Mesendoderm (in vitro differentiated cells): Measurements from ENCODE around the gene SEC11C.

Experiments used
- DNase-seq: peaks from one replicate; pipeline ENCODE4 v3.0.0; 2013
- H2AK5ac ChIP-seq: 2 replicates; pipeline ENCODE4 v1.6.1; 2013; ENCODE audit warnings: low read length, inconsistent platforms
- H2BK120ac ChIP-seq: 2 replicates; pipeline ENCODE4 v1.6.1; 2013; ENCODE audit warnings: low read depth, mild to moderate bottlenecking, low read length, moderate library complexity, mixed read lengths
- H2BK15ac ChIP-seq: replicated peaks from 2 replicates; pipeline ENCODE4 v1.6.1; 2013; ENCODE audit warnings: low read depth, mild to moderate bottlenecking, moderate library complexity
- H2BK5ac ChIP-seq: 2 replicates; pipeline ENCODE4 v1.6.1; 2013; ENCODE audit warnings: low read length, inconsistent platforms
- H3K18ac ChIP-seq: 2 replicates; pipeline ENCODE4 v1.6.1; 2013; ENCODE audit warnings: mild to moderate bottlenecking, low read length, mixed read lengths
- H3K23ac ChIP-seq: one replicate; pipeline ENCODE4 v1.6.1; 2013; ENCODE audit warnings: low read length
- H3K27ac ChIP-seq: 2 replicates; pipeline ENCODE4 v1.5.1; 2013; ENCODE audit warnings: low read depth, mild to moderate bottlenecking, inconsistent platforms, low read length, moderate library complexity
- H3K27me3 ChIP-seq: 2 replicates; pipeline ENCODE4 v1.6.1; 2013; ENCODE audit warnings: low read length, control low read depth, mild to moderate bottlenecking, inconsistent platforms; ENCODE audit not compliant: insufficient read depth, poor library complexity
- H3K36me3 ChIP-seq: 2 replicates; pipeline ENCODE4 v1.6.1; 2013; ENCODE audit warnings: low read length, inconsistent platforms; ENCODE audit not compliant: control insufficient read depth, insufficient read depth
- H3K4ac ChIP-seq: one replicate; pipeline ENCODE4 v1.6.1; 2013; ENCODE audit warnings: low read depth, mild to moderate bottlenecking, low read length, moderate library complexity
- H3K4me1 ChIP-seq: 2 replicates; pipeline ENCODE4 v1.6.1; 2013; ENCODE audit warnings: low read depth, low read length, inconsistent platforms; ENCODE audit not compliant: control insufficient read depth
- H3K4me2 ChIP-seq: 2 replicates; pipeline ENCODE4 v1.6.1; 2013; ENCODE audit warnings: low read length
- H3K4me3 ChIP-seq: 2 replicates; pipeline ENCODE4 v1.5.1; 2013; ENCODE audit warnings: mild to moderate bottlenecking, low read length
- H3K56ac ChIP-seq: one replicate; pipeline ENCODE4 v1.6.1; 2013; ENCODE audit warnings: low read length
- H3K79me1 ChIP-seq: 2 replicates; pipeline ENCODE4 v1.6.1; 2013; ENCODE audit warnings: low read length, inconsistent platforms
- H3K79me2 ChIP-seq: 2 replicates; pipeline ENCODE4 v1.6.1; 2013; ENCODE audit warnings: mild to moderate bottlenecking, low read length; ENCODE audit not compliant: control insufficient read depth, insufficient read depth
- H3K9ac ChIP-seq: 2 replicates; pipeline ENCODE4 v1.6.1; 2013; ENCODE audit warnings: low read length, inconsistent platforms
- H4K5ac ChIP-seq: one replicate; pipeline ENCODE4 v1.6.1; 2013; ENCODE audit warnings: low read length
- H4K8ac ChIP-seq: one replicate; pipeline ENCODE4 v1.6.1; 2013; ENCODE audit warnings: low read depth, mild to moderate bottlenecking, control low read depth, low read length, moderate library complexity
- WGBS: extraction: QIAGEN DNeasy Blood & Tissue Kit; methylation state at CpG from one replicate; pipeline ENCODE4 v1.1.7; 2013; ENCODE audit warnings: low lambda C conversion rate, missing lambda C conversion rate; ENCODE audit not compliant: insufficient coverage; ENCODE audit errors: extremely low coverage; 5-methylcytosine and 5-hydroxymethylcytosine counted together

SEC11C gene

GRCh38 chr18:59149007-59149406 lies 9.3 kb downstream of the SEC11C start:
- Histone ChIP-seq H3K27ac (no peak overlapping the region), H3K18ac (no peak overlapping the region)
- WGBS, result no CpG with 5 or more reads among the region's 2 CpGs

GRCh38 chr18:59149416-59149815 lies 9.7 kb downstream of the SEC11C start:
- Histone ChIP-seq H3K4me2 (no peak overlapping the region), H2BK120ac (no peak overlapping the region), H3K36me3 (no peaks in the 10 kb centered on the region), H3K4ac (no peak overlapping the region), H3K23ac (no peak overlapping the region), H3K4me3 (no peak overlapping the region), H4K8ac (no peak overlapping the region), H3K56ac (no peak overlapping the region), H4K5ac (no peak overlapping the region), H3K4me1 (no peaks in the 10 kb centered on the region), H2BK15ac (no peak overlapping the region), H3K18ac (no peak overlapping the region), H3K79me1 (peaks cover 2% of the 10 kb centered on the region), H3K79me2 (no peaks in the 10 kb centered on the region), H3K27ac (no peak overlapping the region), H2AK5ac (no peak overlapping the region), H2BK5ac (no peak overlapping the region), H3K9ac (no peak overlapping the region), H3K27me3 (no peaks in the 10 kb centered on the region)
- no CpG with 5 or more reads among the region's 8 CpGs for WGBS
- DNase-seq, result no peak

More at GRCh38 chr18:59149007-59149406, 9.3 kb downstream of the SEC11C start:
- Histone ChIP-seq H2AK5ac (no peak overlapping the region), H3K79me2 (no peaks in the 10 kb centered on the region), H3K4me3 (no peak overlapping the region), H2BK120ac (no peak overlapping the region), H3K4me1 (no peaks in the 10 kb centered on the region), H3K4ac (no peak overlapping the region), H4K5ac (no peak overlapping the region), H4K8ac (no peak overlapping the region), H3K56ac (no peak overlapping the region), H2BK5ac (no peak overlapping the region), H3K9ac (no peak overlapping the region), H3K27me3 (no peaks in the 10 kb centered on the region), H3K4me2 (no peak overlapping the region), H3K23ac (no peak overlapping the region), H2BK15ac (no peak overlapping the region), H3K36me3 (no peaks in the 10 kb centered on the region), H3K79me1 (peaks cover 2% of the 10 kb centered on the region)
- no peak for DNase-seq

- Histone ChIP-seq H3K27me3 (no peaks in the 10 kb centered on the region), H3K79me1 (peaks cover 2% of the 10 kb centered on the region), H4K5ac (no peak overlapping the region), H2BK15ac (no peak overlapping the region), H3K9ac (no peak overlapping the region), H2BK120ac (no peak overlapping the region), H3K4ac (no peak overlapping the region), H3K4me1 (no peaks in the 10 kb centered on the region), H2BK5ac (no peak overlapping the region), H3K36me3 (no peaks in the 10 kb centered on the region), H3K18ac (no peak overlapping the region), H4K8ac (no peak overlapping the region), H3K56ac (no peak overlapping the region), H3K4me2 (no peak overlapping the region), H3K79me2 (no peaks in the 10 kb centered on the region), H3K23ac (no peak overlapping the region), H2AK5ac (no peak overlapping the region), H3K27ac (no peak overlapping the region), H3K4me3 (no peak overlapping the region)
- no CpG with 5 or more reads among the region's 11 CpGs for WGBS
- DNase-seq, result peak; percentile 21
These were observed 10.6 kb downstream of the SEC11C start for GRCh38 chr18:59150236-59150635.

- Histone ChIP-seq H3K36me3 (peaks cover 2% of the 10 kb centered on the region), H2BK5ac (no peak overlapping the region), H3K79me1 (no peaks in the 10 kb centered on the region), H3K56ac (no peak overlapping the region), H2BK120ac (no peak overlapping the region), H3K18ac (no peak overlapping the region), H2BK15ac (no peak overlapping the region), H2AK5ac (no peak overlapping the region), H3K4me3 (no peak overlapping the region), H3K9ac (no peak overlapping the region), H3K27ac (no peak overlapping the region), H3K27me3 (no peaks in the 10 kb centered on the region), H3K23ac (no peak overlapping the region), H3K4me1 (no peaks in the 10 kb centered on the region), H3K4ac (no peak overlapping the region), H3K79me2 (no peaks in the 10 kb centered on the region), H3K4me2 (no peak overlapping the region), H4K8ac (no peak overlapping the region), H4K5ac (no peak overlapping the region)
- no CpG with 5 or more reads among the region's 2 CpGs for WGBS
- no peak for DNase-seq
These were observed 15.5 kb downstream of the SEC11C start for GRCh38 chr18:59155153-59155552.

- no peak overlapping the region for H2BK15ac ChIP-seq
- no peak overlapping the region for H4K8ac ChIP-seq
- no peak overlapping the region for H3K23ac ChIP-seq
- WGBS, result no CpG with 5 or more reads among the region's 3 CpGs
- no peak overlapping the region for H3K4me3 ChIP-seq
- no peak overlapping the region for H4K5ac ChIP-seq
- no peak overlapping the region for H3K27ac ChIP-seq
- H2BK5ac ChIP-seq, result no peak overlapping the region
- H3K4ac ChIP-seq, result no peak overlapping the region
- no peak overlapping the region for H3K18ac ChIP-seq
- DNase-seq, result no peak
- H3K4me1 ChIP-seq, result no peaks in the 10 kb centered on the region
- H3K56ac ChIP-seq, result no peak overlapping the region
- H3K27me3 ChIP-seq, result no peaks in the 10 kb centered on the region
- no peaks in the 10 kb centered on the region for H3K79me2 ChIP-seq
- no peaks in the 10 kb centered on the region for H3K79me1 ChIP-seq
- H2AK5ac ChIP-seq, result no peak overlapping the region
- H3K9ac ChIP-seq, result no peak overlapping the region
- H3K4me2 ChIP-seq, result no peak overlapping the region
- H2BK120ac ChIP-seq, result no peak overlapping the region
- H3K36me3 ChIP-seq, result peaks cover 2% of the 10 kb centered on the region
These were observed 16.6 kb downstream of the SEC11C start for GRCh38 chr18:59156316-59156715.

GRCh38 chr18:59159265-59159664 lies 19.6 kb downstream of the SEC11C start:
- no peak overlapping the region for H2AK5ac ChIP-seq
- H3K18ac ChIP-seq, result no peak overlapping the region
- no peaks in the 10 kb centered on the region for H3K79me1 ChIP-seq
- no CpG with 5 or more reads among the region's 3 CpGs for WGBS
- H4K5ac ChIP-seq, result no peak overlapping the region
- no peak overlapping the region for H3K56ac ChIP-seq
- H2BK5ac ChIP-seq, result no peak overlapping the region
- H4K8ac ChIP-seq, result no peak overlapping the region
- H3K4ac ChIP-seq, result no peak overlapping the region
- H3K27ac ChIP-seq, result no peak overlapping the region
- no peaks in the 10 kb centered on the region for H3K4me1 ChIP-seq
- no peak overlapping the region for H3K9ac ChIP-seq
- H2BK15ac ChIP-seq, result no peak overlapping the region
- H3K4me3 ChIP-seq, result no peak overlapping the region
- no peak overlapping the region for H3K4me2 ChIP-seq
- H3K23ac ChIP-seq, result no peak overlapping the region
- no peaks in the 10 kb centered on the region for H3K27me3 ChIP-seq
- no peak overlapping the region for H2BK120ac ChIP-seq
- no peaks in the 10 kb centered on the region for H3K79me2 ChIP-seq
- no peak for DNase-seq
- H3K36me3 ChIP-seq, result peaks cover 2% of the 10 kb centered on the region
